ENCODE data around the gene UQCRQ.

The UQCRQ gene

GRCh38 chr5:132915681-132916080, 49.2 kb downstream of the UQCRQ start:
- DNase-seq (ENCODE audit: low read depth in 2 of 2) = no peak

- no peak for DNase-seq (ENCODE audit: low read depth in 2 of 2)
These were observed 49.6 kb downstream of the UQCRQ start for GRCh38 chr5:132916086-132916485.

Measured in stimulated activated CD4-positive, alpha-beta T cell treated with anti-CD3 and anti-CD28 coated beads, Interleukin-12 subunit alpha, Interleukin-12 subunit beta, amount 100 ng/mL, for 24 hours (primary cell).